Activated CD4-positive, alpha-beta T cell treated with anti-CD3 and anti-CD28 coated beads for 24 hours (primary cell): ENCODE results near the gene MED13.
"Not testable (repeated sequence)": the region's sequence is repeated elsewhere in the genome, so short reads cannot be mapped to it uniquely, and the experiment has no call there.

Experiments
- DNase-seq, 2 donors: peaks; one replicate each; pipeline ENCODE4 v3.0.0-alpha.2; 2020; ENCODE audit warnings: low read depth in 2 of 2

Gene MED13

GRCh38 chr17:61996916-61997605 is 68.0 kb downstream of the MED13 start:
- no peak for DNase-seq

DNA sequence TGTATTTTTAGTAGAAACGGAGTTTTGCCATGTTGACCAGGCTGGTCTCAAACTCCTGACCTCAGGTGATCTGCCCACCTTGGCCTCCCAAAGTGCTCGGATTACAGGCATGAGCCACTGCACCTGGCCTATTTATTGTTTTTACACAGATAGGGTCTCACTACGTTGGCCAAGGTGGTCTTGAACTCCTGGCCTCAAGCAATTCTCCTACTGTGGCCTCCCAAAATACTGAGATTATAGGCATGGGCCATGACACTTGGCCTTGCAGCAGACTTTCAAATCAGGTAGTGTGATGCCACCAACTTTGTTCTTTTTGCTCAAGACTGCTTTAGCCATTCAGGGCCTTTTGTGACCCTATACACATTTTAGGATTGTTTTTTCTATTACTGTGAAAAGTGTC is 75.6 kb downstream of the MED13 start:
- DNase-seq, result no peak

DNA sequence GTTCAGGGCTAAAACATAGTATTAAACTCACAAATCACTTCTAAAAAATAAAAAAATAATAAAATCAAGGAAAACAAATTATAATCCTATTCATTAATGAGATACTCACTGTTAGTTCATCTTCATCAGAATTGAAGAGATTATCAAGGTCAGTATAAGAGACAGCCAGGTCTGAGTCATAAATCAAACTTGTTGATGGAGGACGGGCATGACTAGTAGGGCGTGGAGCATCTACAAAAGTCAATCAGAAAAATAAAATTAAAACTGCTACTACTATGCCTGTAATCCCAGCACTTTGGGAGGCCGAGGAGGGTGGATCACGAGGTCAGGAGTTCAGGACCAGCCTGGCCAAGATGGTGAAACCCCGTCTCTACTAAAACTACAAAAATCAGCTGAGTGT is 78.2 kb downstream of the MED13 start:
- no peak for DNase-seq

DNA sequence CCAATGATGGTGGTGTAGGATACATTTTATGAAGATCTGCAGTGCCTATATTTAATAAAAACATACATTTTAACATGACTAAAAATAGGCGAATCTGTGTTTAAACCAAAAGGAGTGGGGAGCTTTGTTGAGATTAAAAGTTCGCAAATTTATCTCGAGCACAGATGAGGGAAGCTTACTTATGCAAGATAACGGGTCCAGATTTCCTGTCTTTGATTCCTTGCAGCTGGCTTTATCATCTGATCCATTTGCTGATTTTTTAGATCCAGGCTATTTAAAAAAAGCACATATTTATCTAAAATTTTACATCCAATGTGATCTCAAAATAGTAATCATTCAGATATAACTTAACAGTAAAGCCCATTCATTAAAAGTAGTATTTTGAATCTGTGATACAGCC is 80.3 kb downstream of the MED13 start:
- no peak for DNase-seq

DNA sequence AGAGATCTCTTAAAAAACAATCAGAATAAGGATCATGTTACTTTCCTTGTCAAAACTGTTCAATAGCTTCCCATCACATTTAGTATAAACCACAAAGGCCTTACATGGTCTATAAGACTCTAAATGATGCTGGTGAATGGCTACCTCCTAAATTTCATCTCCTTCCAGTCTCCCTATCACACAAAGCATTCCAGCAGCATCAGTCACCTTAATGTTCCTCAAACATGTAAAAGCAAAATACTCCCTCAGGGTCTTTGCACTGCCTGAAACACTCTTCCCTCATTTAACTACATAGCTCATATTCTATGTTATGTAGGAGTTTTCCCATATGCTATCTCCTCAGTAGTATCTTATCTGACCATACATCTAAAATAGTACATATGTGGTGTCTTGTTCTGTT is 83.8 kb downstream of the MED13 start:
- no peak for DNase-seq

- DNase-seq, result no peak
These were observed 84.5 kb downstream of the MED13 start for GRCh38 chr17:61980535-61980934.

DNA sequence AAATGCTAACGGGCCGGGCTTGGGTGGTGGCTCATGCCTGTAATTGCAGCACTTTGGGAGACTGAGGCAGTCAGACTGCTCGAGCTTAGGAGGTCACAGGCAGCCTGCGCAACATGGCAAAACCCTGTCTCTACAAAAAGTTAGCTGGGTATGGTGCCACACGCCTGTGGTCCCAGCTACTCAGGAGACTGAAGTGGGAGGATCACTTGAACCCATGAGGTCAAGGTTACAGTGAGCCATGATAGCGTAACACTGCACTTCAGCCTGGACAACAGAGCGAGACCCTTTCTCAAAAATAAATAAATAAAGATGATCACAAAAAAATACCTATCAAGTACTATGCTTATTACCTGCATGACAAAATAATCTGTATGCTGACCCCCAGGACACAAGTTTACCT is 91.0 kb downstream of the MED13 start:
- no peak for DNase-seq

- no peak for DNase-seq
These were observed 92.8 kb downstream of the MED13 start for GRCh38 chr17:61972311-61972710.

DNA sequence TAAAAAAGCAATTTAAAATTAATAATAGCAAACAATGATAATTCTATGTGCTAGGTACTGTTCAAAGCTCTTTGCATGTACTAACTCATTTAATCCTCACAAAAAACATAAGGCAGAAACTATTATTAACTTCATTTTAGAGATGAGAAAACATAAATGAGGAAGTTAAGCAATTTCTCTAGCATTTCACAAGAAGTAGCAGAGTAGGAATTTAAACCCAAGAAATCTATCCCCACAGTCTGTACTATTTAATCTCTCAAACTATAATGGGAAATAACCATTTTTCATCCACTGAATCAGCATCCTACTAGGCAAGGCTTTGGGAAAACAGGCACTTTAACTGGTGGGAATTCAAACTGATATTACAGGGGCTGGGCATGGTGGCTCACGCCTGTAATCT is 95.0 kb downstream of the MED13 start:
- DNase-seq, result no peak

GRCh38 chr17:61968757-61969156 is 96.3 kb downstream of the MED13 start:
- DNase-seq, result no peak

DNA sequence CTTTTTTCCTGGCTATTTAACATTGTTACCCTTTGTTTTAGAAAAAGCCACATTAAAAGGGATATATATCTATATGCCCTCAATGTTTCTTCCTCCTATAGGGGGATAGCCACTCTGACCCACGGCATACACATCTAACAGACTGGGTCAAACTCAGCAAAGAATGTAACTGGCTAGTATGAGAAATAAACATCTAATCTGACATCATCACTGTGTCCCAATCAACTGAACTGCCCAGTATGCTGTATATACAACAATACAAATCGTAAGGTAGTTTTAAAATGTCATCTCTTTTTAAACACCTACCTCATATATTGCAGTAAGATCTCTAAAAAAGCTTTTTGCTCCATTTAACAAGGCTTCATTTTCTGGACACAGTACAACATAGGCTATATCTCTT is 97.3 kb downstream of the MED13 start:
- DNase-seq, result no peak

DNA sequence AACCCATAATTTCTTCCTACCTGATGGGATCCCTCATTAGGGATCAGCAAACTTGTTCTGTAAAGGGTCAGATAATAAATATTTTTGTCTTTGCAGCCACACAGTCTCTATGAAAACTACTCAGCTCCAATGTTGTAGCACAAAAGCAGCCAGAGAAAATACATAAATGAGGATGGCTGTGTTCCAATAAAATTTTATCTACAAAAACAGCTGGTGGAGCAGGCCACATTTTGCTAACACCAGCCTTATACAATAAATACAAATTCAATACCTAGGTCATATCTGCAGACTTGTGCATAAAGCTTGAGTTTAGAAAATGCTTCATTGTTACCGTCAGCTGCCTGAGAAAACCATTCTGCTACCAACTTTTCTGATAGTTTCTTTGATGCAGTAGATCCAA is 98.9 kb downstream of the MED13 start:
- DNase-seq, result no peak

GRCh38 chr17:61955619-61956018 is 109.5 kb downstream of the MED13 start:
- DNase-seq, result no peak

DNA sequence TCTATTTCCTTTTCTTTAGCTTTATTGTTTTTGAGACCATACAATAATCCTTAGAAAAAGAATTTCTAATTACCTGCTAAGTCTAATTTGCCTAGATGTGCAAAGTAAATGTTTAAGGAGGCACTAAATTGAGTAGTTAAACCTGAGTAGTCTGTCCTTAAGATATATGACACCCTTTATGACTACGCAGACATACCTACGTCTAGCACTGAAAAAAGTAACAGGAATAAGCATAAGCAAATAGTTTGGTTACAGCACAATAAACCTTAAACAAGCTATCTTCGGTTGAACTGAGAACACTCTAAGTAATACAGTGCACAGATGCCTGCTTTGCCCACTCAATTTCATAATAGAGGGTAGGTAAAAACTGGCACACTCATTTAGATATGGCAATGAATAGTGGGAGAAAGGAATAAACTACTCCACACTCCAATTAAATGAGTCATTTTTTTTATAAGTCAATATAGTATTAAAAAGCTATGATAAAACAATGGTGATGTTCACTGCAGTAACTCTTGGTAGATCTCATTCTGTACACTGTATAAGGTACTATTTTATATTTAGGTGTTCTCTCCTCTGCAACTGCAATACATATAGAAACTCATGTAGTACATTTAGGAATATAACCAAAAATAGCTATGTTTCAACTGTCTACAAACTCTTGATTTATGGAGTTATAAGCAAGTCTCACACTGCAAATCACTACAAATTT is 117.6 kb downstream of the MED13 start:
- no peak for DNase-seq

- no peak for DNase-seq
These were observed 118.7 kb downstream of the MED13 start for GRCh38 chr17:61946359-61946758.

DNA sequence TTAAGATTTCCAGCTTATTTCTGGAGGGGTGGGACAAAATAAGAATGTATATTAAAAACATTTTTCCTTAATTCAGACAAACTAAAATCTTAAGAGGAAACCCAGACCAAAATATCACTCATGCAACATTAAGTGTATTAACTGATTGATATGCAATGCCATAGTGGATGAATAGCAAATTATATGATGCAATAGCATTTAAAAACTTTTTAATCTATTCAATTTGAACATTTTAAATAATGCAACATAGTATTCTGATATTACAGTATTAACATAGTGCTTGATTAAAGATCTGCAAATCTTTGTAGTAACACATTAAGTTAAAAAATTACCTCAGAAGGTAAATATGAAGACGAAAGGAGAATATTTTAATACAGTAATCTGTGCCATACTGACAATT is 122.0 kb downstream of the MED13 start:
- DNase-seq, result no peak

DNA sequence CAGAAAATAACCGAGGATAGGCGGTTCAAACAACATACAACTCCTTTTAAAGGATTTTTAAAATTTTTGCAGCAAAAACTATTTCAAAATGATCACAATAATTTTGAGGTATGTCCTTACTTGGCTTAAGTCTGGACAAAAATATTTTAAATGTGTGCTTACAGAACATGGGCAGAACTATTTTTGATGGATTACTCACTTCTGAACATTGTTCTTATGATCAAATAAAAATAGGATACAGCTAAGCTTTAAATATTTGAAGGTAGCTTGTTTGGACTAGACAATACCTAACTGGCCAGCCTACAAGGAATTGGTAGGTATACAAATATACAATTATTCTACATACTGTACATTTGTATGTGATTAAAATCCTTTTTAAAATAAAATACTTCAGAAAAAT is 123.0 kb downstream of the MED13 start:
- no peak for DNase-seq

DNA sequence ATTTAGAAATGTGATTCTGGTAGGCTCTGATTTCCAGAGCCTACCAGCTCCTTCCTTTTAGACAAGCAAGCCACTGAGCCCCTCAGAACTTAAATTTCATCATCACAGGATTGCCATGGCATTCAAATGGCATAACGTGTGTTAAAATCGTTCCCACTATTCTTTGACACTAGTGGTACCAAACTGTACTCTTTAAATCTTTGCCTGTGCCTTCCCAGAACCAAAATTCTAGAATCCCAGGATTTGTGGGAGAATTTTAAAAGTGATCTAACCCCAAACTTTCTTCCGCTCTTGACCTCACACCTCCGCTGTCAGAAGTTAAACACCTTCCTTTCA is 137.0 kb downstream of the MED13 start:
- DNase-seq, result no peak

GRCh38 chr17:61927208-61928100 is 137.6 kb downstream of the MED13 start, which contains the start of gene INTS2:
TSS of gene INTS2 (minus strand) at chr17:61927982. CDS start at chr17:61926644, 1,338 bp downstream.
- peak; percentile 92 to 93 for DNase-seq

GRCh38 chr17:61926826-61927207 is 138.3 kb downstream of the MED13 start:
- DNase-seq, result no peak

DNA sequence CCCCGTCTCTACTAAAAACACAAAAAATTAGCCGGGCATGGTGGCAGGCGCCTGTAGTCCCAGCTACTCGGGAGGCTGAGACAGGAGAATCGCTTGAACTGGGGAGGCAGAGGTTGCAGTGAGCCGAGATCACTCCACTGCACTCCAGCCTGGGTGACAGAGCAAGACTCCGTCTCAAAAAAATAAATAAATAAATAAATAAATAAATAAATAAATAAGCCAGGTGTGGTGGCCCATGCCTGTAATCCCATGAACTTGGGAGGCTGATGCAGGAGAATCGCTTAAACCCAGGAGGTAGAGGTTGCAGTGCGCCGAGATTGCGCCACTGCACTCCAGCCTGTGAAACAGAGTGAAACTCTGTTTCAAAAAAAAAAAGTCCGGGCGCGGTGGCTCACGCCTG is 149.9 kb downstream of the MED13 start:
- not testable (repeated sequence) for DNase-seq

DNA sequence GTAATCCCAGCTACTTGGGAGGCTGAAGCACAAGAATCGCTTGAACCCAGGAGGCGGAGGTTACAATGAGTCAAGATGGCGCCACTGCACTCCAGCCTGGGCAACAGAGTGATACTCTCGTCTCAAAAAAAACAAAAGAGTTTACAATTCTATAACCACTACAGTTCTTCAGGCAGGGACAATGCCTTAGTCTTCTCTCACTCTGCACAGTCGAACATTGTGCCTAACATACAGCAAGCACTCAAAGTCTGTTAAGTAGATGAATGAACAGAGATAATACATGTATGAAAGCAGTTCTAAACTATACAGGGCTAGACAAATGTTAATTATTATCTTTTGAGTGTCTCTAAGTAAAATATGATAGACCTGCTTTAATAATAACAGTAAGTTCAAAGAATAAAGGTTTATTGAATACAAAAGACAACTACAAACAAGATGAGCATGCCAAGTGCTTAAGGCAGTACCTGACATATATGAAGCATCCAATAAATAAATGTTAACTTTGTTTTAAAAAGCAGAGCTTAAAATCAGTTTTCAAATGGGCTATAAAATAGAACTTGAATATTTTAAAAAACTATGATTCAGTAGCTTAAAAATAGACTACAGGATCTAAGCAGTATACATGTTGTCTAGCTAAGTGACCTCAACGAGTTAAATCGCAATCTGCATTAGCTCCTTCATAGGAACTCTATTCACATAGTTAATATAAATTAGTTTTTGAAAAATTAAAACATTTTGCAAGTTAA is 156.6 kb downstream of the MED13 start:
- no peak for DNase-seq
